Measurements from ENCODE around the gene NPTXR.
"Not testable (repeated sequence)": the region's sequence is repeated elsewhere in the genome, so short reads cannot be mapped to it uniquely, and the experiment has no call there.

NPTXR gene

DNA sequence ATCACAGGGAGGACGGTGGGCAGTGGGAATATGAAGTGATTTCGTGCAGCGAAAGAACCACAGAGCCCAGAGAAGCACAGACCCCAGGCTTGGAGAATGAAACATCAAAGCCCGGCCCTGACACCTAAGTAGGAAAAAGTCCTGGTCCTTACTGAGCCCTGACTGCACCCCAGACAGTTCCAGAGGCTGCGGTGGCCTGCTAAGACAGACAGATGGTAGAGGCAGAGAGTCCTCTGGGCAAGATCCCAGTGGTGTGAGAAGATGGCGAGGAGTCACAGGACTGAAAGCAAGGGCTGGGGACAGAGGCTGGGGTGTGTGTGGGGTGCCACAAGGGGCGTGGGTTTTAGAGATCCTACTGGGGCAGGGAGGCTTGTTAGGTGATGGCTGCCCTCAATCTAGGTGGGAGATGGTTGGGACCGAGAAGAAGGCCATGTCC, 24.5 kb upstream of the NPTXR start:
- DNase-seq = no peak

DNA sequence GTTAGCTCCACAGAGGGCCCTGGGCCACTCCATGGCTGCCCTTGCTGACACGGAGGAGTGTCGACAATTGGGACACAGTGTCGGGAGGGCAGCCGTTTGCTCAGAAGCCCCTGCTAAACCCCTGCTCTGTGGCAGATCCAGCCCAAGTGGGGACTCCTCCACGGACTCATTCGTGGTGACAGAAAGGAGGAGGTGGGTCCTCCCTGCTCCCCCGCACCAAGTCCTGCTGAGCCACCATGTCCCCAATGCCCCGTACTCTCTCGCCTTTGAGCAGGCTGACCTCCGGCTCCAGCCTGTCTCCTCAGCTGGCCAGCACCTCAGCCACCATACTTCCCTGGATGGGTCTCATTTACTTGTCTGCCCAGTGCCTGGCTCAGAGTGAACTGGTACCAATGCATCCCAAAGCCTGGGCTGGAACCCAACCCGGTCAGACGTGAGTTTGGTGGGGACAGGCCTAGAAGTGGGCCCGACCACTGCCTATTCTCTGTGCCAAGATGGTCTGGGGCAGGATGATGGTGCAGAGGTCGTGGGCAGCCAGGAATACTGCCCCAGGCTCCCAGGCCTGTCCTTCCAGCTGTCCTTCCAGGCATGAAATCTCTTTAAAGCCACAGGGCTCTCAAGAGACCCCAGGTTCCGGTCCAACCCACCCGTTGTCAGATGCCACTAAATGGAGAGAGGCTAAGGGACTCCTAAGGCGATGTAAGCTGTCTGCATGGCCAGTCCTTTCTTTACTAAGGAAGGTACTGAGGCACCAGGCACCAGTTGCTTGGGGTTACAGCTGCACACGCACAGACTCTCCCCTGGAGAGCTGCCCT, 23.9 kb upstream of the NPTXR start:
- DNase-seq = no peak

DNA sequence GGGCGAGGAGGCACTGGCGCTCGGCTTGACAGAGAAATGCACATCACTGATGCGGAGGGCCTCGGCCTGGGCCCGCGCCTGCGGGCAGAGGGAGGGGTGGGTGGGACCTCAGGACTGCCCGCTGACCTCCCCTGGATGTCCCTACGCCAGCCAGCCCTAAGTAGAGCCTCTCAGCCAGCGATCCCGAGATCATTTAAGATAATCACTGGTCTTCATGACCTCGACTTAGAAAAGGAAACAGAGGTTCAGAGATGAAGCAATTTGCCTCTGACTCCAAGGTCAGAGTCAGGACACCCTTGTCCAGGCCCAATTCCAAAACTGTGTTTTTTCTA, 23.3 kb upstream of the NPTXR start:
- DNase-seq = no peak

DNA sequence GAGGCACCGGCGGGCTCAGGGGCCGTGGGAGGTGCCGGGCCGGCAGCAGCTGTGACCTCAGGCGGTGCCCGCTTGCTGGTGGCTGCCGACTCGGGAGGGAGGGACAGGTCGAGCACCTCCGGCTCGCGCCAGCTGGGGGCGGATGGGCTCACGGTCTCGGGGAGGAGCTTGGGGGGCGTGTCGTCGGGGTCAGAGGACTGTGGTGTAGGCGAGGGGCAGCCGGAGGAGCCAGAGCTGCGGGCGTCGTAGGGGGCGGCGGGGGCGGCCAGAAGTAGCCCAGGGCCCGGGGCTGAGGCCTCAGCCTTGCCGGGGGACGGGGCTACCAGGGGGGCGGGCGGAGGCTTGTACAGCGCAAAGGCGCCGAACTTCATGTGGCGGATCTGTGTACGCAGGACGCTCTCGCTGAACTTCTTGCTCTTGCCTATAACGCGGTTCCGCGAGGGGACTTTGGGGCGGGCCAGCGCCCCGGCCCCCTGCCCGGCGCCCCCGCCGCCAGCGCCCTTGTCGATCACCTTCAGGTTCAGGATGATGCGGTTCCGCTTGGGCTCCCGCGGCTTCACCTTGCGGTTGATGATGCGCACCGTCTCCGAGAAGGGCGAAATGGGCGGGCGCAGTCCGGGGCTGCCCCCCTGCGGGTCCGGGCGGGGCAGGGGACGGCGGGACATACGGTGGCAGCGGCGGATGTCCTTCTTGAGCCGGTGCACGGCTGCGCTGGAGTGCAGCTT, 22.7 kb upstream of the NPTXR start:
- DNase-seq = no peak

DNA sequence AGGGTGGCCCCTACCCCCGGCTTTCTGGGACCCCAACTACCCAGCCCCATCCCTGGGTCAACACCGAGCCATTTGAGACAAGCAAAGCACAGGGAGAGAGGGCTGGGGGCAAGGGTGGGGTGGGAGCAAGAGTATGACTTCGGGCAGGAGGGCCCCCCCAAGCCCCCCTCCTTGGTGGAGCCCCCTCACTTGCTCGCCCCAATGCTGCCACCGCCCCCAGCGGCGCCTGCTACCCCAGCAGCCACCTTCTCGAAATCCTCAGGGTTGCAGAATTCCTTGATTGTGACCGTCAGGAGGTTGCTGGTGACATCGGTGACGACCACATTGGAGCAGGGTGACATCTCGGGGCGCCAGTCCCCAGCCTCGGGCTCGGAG, 22.2 kb upstream of the NPTXR start:
- no peak for DNase-seq

DNA sequence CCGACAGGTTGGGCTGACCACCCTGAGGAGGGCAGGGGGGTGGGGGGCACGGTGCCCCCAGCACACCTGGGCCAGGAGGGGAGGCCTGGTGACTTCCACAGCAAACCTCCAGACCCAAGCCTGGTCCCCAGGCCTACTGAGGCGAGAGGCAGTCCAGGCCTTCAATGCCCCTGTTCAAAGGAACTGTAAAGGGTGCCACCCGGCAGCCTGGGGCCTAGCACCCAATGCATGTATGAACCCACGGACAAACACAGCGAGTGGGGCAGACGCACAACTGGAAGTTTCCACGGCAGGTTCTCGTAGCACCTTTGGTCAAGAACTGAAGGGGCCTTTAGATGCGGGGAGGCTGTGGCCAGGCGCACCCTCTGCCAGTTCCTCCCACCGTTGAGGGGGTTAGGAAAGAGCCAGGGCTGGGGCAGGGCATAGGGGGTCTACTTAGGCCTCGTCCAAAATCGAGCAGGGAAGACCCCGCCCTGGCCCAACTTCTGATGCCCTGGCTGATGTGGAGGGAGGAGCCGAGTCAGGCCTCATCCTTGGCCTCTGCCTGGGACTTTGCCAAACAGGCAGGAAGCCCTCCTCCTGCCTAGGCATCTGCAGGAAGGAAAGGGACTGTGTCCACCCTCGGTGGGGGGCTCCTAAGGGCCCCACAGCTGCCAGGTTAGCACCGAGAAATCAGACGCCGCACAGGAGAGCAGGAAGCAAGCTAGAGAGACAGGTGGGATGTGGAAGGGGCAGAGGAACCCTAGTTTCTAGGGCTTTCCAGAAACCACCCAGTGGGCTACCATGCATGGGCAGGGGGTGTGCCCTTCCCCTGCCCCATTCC, 21.6 kb upstream of the NPTXR start:
- DNase-seq = no peak

DNA sequence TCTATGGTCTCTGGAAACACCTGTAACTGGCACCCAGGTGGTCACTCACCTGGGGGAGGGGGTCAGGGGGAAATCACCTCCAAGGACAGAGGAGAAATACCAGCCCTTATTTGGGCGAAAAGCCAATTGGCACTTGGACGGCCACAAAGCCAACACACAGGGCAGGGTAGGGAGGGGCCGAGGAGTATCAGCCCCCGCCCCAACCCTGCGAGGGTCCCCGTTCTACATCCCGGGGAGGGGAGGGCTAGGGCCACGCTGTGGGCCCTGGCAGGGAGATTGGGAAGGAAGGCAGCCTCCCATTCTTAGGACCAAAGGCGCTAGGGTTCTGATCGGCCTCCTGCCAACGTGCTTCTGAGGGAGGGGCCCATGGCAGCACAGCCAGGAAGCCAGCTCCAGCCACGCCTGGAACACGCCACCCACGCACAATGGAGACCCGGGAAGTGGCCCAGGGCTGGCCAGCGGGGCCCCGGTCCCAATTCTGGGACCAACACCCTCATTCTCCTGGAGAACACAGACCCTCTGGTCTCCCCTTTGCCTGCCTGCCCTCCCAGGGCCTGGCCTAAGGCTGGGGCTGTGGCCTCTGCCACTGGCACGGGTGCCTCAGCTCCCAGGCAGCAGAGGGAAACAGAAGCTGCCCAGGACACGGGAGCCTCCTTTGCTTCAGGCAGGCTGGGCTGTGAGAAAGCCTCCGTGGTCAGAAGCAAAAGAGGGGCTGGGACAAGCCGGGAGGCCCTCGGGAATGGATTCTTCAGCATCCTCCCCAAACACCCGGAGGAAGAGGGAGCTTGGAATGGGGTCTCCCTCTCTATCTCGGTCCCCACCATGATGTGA, 20.7 kb upstream of the NPTXR start:
- no peak for DNase-seq

DNA sequence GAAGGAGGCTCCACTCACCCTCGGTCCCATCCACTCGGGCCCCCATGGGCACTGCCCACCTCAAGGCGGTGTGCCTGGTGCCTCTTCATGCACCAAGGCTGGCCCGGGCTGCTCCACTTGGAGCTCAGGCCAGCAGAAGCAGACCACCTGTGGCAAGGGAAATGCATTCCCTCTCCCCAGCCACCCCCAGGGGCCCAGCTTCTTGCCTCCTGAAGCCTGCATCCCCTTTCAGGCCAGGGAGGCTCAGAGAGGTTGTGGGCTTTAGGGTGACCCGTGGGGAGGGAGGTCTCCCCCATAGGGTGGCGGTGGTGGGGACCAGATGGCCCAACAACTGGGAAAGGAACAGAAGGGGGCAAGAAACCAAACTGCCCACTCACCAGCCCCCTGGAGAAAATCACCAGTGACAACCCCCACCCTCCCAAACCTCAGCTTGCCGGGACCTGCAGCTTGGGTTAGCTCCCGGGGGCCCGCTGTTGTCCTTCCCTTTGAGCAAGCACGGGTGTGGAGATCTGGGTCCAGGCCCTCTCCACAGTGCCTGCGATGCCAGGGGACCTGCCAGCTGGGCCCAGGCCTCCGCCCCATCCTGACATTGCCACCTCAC, 19.8 kb upstream of the NPTXR start:
- no peak for DNase-seq

DNA sequence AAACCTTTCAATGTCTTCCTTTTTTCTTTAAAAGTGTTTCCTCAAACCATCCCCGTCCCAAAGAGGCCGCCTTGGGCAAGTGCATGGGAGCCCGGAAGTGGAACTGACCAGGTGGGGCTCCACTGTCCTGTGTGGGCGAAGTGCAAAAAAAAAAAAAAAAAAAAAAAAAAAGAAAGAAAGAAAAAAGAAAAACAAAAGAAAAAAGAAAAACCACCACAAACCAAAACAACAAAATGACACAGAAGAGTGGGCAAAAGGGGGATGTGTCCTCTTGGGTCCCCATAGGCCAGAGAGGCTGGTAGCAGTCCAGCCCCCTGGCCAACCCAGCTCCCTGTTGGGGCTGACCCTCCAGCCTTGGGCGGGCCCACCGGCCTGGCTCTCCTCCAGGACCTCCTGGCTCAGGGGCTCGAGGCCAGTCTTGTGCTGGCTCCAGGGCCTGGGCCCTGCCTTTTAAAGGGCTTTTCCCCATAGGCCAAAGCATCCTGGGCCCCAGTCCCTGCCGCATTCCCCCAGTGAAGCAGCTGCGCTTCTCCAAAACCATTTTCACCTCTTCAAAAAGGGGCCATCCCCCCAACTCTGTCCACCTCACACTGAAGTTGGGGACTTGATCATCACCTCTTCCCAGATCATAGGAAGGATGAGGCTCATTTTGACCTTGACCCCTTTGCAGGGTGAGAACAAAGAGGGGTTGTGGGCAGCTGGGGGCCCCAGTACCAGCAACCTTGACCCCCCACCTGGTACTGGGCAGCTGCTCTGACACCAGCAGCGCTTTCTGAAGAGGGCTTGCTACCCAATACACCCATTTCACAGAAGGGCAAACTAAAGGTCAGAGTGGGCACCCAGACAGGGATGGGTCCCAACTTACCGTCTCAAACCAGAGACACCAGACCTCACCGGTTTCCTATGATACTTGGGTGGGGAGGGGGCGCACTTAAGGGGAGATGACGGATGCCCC, 18.8 kb upstream of the NPTXR start:
- DNase-seq = peak; percentile 11

DNA sequence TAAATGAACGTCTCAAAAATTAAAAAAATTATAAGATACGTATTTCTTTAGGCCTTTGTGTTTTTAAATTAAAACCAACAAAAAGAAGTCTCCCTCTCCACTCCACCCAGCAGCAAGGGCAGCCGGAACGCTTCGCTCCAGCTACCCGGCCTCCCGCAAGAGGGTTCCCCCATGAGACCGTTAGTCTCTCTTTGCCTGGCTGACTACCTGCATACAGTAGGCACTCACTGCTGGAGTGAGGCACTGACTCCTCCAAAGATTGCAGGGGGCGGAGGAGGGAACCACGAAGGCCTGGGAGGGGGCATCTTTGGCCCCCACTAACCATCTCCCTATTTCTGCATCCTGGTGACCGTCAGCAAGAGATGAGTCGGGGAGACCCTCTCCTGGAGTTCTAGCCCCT, 18.1 kb upstream of the NPTXR start:
- no peak for DNase-seq

DNA sequence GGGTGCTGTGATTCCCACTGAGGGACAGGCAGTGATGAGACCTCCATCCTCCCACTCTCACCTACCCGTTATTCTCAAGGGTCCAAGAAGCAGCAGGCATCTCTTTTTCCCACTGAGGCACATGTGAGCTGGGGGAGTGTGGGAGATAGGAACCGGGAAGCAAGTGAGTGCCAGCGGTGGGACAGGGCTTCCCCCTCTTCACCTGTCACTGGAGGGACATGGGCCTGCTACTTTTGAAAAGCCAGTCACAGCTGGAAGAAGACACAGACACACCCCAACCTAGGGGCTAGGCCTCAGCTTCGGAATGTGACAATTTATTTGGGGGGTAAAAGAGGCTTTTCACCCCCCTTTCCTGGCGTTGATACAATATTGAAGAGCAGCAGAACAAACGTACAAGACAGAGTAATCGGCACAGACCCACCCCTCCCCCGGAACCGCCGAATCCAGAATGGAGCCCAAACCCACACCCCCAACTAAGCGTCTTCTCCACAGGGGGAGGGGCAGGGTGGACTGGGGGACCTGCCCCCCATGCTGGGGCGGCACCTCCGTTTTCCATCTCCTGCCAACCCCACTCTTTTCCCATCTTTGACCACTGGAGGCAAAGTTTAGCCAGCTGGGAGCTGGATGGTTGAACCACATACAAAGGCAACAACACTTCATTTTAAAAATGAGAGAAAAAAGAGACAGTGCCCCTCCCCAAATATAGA, 17.5 kb upstream of the NPTXR start:
- DNase-seq = no peak

DNA sequence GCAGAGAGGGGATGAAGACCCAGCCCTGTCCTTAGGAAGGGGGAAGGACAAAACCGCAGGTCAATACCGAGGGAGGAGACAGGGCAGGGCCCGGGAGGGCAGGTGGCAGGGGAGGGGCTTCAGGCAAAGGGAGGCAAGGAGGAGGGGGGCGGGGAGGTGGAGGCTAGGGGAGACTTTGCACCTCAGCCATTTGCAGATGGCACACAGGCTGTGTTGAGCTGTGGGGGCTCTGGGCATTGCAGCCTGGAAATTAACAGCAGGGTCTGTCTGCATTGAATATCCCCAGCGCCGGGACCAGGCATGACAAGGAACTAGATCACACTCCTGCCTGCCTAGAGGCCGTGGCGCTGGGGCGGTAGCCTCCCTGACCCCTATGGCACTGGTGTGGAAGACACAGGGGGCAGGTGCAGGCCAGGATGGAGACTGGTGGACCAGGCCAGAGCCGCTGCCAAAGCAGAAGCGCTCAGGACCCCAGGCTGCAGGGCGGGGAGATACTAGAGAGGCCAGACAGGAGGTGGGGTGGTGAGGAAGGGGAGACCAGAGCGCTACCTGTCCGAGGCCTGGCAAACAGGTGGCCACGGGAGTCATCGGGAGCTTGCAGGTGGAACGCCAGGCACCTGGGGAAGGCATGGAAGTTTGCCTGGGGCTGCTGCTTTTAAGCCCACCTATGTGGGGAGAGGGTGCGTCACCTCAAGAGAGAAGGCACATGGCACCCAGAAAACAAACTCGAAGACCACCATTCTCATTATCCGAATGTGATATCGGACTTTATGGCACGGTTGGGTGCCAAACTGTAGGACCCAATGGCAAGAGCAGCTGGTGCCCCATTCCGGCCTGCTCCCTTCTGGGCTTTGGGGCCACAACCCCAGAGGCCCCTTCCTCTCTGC, 16.7 kb upstream of the NPTXR start:
- DNase-seq = no peak

DNA sequence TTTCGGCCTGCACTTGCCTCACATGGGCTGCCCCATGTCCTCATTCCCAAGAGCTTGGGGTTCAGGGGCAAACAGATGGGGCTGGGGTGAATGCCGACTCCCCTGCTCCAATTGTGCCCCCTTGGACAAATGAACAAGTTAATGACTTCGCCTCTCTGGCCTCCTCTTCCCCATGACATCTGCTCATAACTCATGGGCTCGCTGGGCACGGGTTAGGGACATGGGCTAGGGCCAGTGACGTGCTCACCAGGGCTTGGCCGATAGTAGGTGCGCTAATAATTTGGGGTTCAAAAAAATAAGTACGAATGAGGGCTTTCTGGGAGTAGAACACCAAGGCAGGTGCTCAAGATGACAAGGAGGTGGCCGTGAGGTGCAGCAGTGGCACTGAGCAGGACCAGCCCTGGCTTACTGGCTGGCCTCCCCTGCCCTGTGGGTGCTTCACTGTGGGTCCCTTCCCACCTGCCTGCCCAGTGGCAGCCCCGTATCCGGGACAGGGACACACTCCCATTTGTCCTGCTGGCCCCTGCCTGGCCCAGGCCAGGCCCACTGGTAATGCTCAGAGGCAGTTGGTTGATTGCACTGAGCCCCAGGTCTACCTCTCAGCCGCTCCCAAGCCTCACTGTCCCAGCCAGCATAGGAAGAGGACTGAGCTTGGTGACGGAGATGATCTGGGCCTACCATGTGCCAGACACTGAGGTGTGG, 15.9 kb upstream of the NPTXR start:
- no peak for DNase-seq

DNA sequence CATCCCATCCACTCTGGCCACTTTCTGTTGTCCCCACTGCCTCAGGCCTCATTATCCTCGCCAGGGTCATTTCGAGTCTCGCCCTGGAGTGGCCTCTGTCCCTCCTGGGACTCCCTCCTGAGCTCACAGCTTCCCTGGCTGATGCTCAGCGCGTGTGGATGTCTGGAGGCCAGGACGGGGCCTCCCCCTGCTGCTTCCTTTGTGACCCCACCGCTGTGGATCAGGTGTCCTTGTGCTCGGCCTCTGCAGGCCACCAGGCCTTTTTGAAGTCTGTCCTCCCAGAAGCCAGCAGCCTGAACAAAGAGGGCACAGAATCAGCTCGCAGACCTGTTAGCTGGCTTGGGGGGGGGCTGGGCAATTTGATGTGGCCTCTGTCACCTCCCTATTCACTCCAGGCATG, 14.7 kb upstream of the NPTXR start:
- DNase-seq = no peak

DNA sequence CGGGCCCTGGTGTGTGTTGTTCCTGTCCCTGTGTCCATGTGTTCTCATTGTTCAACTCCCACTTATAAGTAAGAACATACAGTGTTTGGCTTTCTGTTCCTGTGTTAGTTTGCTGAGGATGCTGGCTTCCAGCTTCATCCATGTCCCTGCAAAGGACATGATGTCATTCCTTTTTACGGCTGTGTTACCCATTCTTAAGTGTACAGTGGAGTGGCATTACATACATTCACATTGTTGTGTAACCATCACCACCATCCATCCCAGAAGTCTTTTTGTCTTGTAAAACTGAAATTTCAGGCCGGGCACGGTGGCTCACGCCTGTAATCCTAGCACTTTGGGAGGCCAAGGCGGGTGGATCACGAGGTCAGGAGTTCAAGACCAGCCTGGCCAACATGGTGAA, 10.6 kb upstream of the NPTXR start:
- DNase-seq = not testable (repeated sequence)

DNA sequence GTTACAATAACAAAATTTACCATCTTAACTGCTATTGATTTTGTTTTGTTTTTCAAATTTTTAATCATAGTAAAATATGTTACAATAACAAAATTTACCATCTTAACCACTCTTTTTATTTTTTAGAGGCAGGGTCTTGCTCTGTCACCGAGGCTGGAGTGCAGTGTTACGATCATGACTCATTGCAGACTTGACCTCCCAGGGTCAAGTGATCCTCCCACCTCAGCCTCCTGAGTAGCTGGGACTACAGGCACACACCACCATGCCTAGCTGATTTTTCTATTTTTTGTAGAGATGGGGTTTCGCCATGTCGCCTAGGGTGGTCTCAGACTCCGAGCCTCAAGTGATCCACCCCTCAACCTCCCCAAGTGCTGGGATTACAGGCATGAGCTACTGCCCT, 10.1 kb upstream of the NPTXR start:
- not testable (repeated sequence) for DNase-seq

DNA sequence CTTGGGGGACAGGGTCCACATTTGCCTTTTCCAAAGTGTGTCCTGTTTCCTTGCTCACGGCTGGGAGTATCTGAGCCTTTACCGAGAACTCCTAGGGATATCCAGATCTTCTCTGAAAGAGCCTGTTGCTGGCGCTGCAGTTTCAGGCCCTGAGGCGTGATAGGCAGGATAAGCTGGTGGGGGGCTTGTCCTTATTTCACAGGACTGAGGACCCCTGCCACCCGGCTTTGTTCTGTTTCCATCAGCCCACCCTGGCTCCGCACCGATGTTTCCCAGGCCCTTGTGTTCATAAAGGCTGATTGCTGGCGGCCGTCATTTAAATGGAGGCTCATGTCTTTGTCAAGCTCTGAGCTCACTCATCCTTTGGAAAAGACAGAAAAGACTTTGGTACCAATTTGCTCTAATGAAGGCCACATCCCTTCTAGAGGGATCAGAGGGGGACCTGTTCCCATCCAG, 9.4 kb upstream of the NPTXR start:
- DNase-seq = no peak

DNA sequence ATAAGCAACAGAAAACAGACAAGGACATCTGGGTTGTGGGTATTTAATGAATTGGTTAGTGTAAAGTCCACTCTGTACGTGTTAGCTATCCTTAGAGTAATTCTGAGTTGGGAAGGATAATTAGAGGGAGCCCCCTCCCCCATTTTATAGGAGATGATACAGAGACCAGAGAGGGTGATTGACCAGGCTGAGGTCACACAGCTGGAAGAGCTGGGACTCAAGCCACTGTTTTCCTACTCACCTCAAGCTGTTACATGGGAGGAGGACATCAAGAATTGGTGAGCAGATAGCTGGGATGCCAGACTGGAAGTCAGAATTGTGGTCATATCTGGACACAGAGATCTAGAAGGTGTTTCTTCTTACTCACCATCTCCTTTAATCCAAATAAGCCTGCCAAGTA, 8.7 kb upstream of the NPTXR start:
- DNase-seq = no peak
